ENCODE measurements around the gene EPHB6.

Gene EPHB6

DNA sequence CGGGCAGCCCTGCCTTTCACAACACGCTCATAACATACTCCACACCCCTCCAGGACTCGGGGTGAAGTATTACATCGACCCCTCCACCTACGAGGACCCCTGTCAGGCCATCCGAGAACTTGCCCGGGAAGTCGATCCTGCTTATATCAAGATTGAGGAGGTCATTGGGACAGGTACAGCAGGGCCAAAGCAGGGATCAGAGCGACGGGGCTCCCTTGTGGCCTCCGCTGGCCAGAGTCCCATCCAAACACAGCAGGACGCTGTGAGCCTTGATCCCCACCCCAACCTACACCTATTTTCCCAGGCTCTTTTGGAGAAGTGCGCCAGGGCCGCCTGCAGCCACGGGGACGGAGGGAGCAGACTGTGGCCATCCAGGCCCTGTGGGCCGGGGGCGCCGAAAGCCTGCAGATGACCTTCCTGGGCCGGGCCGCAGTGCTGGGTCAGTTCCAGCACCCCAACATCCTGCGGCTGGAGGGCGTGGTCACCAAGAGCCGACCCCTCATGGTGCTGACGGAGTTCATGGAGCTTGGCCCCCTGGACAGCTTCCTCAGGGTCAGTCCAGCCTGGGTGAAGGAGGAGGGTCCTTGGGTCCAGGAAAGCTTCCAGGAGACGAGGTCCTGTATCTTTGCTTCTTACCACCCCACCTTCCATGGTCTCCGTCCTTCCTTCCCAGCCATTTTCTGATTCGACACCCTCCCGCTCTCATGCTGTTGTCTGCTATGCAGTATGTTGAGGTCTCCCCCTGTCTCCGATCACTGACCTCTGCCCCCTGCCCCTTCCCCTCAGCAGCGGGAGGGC is 13.5 kb downstream of the EPHB6 start:
- DNase-seq (ENCODE audit: low read depth), result no peak

DNA sequence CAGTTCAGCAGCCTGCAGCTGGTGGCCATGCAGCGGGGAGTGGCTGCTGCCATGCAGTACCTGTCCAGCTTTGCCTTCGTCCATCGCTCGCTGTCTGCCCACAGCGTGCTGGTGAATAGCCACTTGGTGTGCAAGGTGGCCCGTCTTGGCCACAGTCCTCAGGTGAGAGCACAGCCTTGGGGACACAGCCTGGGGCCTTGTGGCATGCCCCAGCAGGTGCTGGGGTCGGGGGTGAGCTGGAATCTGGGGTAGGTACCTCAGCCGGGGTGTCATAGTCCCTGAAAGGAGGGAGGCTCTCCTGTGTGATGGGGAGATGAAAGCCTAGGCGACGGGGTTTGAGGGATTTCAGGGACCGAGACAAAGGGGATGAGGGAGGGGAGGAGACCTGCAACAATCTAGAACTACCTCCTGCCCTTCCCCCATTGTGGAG is 14.1 kb downstream of the EPHB6 start:
- TF ChIP-seq, protein P1, sequence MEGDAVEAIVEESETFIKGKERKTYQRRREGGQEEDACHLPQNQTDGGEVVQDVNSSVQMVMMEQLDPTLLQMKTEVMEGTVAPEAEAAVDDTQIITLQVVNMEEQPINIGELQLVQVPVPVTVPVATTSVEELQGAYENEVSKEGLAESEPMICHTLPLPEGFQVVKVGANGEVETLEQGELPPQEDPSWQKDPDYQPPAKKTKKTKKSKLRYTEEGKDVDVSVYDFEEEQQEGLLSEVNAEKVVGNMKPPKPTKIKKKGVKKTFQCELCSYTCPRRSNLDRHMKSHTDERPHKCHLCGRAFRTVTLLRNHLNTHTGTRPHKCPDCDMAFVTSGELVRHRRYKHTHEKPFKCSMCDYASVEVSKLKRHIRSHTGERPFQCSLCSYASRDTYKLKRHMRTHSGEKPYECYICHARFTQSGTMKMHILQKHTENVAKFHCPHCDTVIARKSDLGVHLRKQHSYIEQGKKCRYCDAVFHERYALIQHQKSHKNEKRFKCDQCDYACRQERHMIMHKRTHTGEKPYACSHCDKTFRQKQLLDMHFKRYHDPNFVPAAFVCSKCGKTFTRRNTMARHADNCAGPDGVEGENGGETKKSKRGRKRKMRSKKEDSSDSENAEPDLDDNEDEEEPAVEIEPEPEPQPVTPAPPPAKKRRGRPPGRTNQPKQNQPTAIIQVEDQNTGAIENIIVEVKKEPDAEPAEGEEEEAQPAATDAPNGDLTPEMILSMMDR (IDR thresholded peaks at IDR 0.05; ENCODE audit: insufficient read depth, low read depth, low read length, missing control alignments), result no peak
- H3K4me3 ChIP-seq (ENCODE audit: low read depth, low read length), result no peak overlapping the region
- DNase-seq (ENCODE audit: low read depth), result no peak

More for the DNA sequence above, 13.5 kb downstream of the EPHB6 start:
- TF ChIP-seq, protein P1 (IDR thresholded peaks at IDR 0.05; ENCODE audit: insufficient read depth, low read depth, low read length, missing control alignments), result no peak
- no peak overlapping the region for H3K4me3 ChIP-seq (ENCODE audit: low read depth, low read length)

DNA sequence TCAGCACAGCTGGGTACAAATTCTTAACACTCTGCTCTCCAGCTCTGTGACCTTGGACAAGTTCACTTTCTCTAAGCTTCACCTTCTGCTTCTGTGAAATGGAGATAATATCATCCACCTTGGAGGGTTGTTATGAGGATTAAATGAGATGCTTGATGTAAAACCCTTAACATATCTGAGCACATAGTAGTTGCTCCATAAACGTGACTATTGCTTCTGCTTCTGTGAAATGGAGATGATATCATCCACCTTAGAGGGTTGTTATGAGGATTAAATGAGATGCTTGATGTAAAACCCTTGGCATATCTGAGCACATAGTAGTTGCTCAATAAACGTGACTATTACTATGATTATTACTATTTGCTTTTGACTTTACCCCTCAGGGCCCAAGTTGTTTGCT is 14.6 kb downstream of the EPHB6 start:
- TF ChIP-seq, protein P1 (IDR thresholded peaks at IDR 0.05; ENCODE audit: insufficient read depth, low read depth, low read length, missing control alignments), result no peak
- H3K4me3 ChIP-seq (ENCODE audit: low read depth, low read length), result no peak overlapping the region
- DNase-seq (ENCODE audit: low read depth), result no peak

DNA sequence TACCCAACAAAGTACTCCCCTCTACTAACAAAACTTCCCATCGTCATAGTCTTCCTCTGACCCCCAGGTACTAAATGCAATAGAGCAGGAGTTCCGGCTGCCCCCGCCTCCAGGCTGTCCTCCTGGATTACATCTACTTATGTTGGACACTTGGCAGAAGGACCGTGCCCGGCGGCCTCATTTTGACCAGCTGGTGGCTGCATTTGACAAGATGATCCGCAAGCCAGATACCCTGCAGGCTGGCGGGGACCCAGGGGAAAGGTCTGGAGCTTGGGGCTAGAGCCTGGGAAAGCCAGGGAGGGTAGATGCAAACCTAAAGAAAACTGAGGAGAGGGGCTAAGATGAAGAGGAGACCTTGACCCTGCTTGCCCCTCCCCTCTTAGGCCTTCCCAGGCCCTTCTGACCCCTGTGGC is 15.3 kb downstream of the EPHB6 start:
- DNase-seq (ENCODE audit: low read depth), result no peak
- no peak overlapping the region for H3K4me3 ChIP-seq (ENCODE audit: low read depth, low read length)
- TF ChIP-seq, protein P1 (IDR thresholded peaks at IDR 0.05; ENCODE audit: insufficient read depth, low read depth, low read length, missing control alignments), result no peak

DNA sequence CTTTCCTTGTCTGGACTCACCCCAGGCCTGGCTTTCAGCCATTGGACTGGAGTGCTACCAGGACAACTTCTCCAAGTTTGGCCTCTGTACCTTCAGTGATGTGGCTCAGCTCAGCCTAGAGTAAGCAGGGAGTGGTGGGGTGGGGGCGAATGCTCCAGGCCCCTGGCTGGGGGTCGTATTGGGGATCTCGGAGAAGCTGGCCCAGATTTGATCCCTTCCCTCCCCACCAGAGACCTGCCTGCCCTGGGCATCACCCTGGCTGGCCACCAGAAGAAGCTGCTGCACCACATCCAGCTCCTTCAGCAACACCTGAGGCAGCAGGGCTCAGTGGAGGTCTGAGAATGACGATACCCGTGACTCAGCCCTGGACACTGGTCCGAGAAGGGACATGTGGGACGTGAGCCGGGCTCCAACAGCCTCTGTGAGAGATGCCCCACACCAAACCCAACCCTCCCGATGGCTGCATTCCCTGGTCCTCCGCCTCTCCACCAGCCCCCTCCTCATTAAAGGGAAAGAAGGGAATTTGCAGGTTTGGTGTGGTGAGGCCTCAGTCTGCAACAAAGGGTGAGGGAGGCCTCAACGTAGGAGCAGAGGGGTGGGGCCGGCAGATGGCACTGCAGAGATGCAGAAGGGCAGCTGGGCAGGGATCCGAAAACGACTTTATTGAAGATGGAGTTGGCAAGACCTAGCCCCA is 15.8 kb downstream of the EPHB6 start:
- no peak for DNase-seq (ENCODE audit: low read depth)

DNA sequence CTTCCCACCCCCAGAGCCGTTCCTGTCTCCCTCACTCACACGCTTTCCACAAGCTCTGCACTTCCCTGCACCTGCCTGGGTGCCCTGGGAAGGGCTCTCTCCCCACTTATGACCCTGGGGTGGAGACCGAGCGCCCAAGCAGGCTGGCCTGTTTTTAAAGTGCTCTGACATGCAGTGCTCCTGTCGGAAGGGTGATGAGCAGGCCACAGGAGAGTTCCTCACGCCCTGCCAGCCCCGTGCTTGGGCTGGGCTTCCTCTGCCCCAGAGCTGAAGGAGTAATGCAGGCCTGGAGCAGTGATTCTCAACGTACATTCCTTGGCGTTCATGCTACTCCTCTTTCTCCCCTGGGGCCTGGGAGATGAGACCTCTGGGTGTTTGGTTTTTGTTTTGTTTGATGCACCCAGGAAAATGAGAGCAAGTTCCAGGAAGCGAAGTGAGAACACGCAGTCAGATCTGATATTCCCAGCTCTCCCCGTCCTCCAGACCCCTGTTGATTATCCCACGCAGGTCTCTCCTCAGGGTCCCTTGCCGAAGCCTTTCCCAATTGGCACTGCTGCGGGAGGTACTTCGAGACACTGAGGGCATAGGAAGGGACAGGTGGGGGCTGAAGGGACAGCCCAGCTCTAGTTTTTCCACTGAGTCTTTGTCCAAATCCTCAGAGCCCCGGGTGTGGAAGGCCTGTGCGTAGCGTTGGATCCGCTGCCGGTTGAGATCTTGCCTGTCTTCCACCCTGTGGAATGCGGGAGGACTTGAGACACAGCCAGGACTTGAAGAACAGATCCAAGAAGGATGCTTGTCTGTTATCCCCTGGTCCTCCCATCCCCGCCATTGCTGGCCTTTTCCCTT is 16.6 kb downstream of the EPHB6 start:
- H3K4me3 ChIP-seq (ENCODE audit: low read depth, low read length), result no peak overlapping the region
- TF ChIP-seq, protein P1 (IDR thresholded peaks at IDR 0.05; ENCODE audit: insufficient read depth, low read depth, low read length, missing control alignments), result no peak
- no peak for DNase-seq (ENCODE audit: low read depth)

More for the DNA sequence above, 15.8 kb downstream of the EPHB6 start:
- TF ChIP-seq, protein P1 (IDR thresholded peaks at IDR 0.05; ENCODE audit: insufficient read depth, low read depth, low read length, missing control alignments), result no peak
- H3K4me3 ChIP-seq (ENCODE audit: low read depth, low read length), result no peak overlapping the region
